Activated CD4-positive, alpha-beta T cell treated with anti-CD3 and anti-CD28 coated beads for 24 hours (primary cell): ENCODE data around the gene TAF11L13.
"Not testable (repeated sequence)": the region's sequence is repeated elsewhere in the genome, so short reads cannot be mapped to it uniquely, and the experiment has no call there.

Source experiments
- DNase-seq, 2 donors: peaks; one replicate each; pipeline ENCODE4 v3.0.0-alpha.2; 2020; ENCODE audit warnings: low read depth in 2 of 2

Gene TAF11L13

GRCh38 chr5:17631788-17632187 is at the start of gene TAF11L13:
TAF11L13 (plus strand) TSS chr5:17632088.
- not testable (repeated sequence) for DNase-seq

DNA sequence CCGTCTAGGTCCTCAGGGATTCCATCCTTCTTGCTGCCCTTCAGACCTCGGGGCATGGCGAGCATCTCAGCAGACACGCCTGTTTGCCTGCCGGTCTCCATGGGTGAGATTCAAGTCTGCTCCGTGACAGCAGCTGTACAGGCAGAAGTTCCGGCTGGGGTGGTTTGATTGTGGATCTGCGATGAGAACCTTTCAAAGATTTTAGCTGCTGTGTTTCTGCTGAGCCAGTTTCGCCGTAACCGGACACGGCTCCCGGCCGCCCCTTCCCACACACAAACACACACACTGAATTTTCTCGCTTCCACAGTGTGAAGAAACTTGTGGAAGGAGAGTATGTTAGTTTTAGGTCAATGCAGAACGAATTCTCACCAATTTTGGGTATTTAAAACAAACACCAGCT is 46.2 kb upstream of the TAF11L13 start, which contains the start of gene TAF11L7:
TAF11L7 (minus strand) TSS at position 101 of the 400 bp plus-strand sequence.
- DNase-seq, result not testable (repeated sequence)

- not testable (repeated sequence) for DNase-seq
Observed at GRCh38 chr5:17590860-17591259, 41.0 kb upstream of the TAF11L13 start, which contains the start of gene TAF11L8. TAF11L8 (minus strand) TSS chr5:17590960.

GRCh38 chr5:17594255-17594654 is 37.6 kb upstream of the TAF11L13 start, which contains the start of gene TAF11L9:
TAF11L9 (minus strand) TSS chr5:17594394.
- DNase-seq, result not testable (repeated sequence)

GRCh38 chr5:17597728-17598127 is 34.2 kb upstream of the TAF11L13 start, which contains the start of gene TAF11L10:
TAF11L10 (minus strand) TSS chr5:17597828.
- not testable (repeated sequence) for DNase-seq

GRCh38 chr5:17603880-17604279 is 28.0 kb upstream of the TAF11L13 start, which contains the start of gene TAF11L11:
TAF11L11 (plus strand) TSS chr5:17604183.
- DNase-seq, result not testable (repeated sequence)

DNA sequence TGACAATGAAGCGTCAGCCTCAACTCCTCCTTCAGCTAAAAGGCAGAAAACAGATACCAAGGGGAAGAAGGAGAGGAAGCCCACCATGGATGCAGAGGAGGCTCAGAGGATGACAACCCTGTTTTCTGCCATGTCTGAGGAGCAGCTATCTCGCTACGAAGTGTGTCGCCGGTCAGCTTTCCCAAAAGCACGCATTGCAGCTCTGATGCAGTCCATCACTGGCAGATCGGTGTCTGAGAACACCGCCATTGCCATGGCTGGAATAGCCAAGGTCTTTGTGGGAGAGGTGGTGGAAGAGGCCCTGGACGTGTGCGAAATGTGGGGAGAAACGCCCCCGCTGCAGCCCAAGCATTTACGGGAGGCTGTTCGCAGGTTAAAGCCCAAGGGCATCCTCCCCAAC is 26.9 kb upstream of the TAF11L13 start:
- no peak for DNase-seq

DNA sequence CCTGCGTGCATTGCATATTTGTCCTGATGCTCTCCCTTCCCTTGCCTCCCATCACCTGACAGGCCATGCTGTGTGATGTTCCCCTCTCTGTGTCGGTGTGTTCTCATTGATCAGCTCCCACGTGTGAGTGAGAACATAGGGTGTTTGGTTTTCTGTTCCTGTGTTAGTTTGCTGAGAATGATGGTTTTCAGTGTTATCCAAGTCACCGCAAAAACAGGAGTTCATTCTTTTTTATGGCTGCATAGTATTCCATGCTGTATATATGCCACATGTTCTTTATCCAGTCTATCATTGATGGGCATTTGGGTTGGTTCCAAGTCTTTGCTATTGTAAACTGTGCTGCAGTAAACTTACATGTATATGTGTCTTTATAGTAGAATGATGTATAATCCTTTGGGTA is 24.4 kb upstream of the TAF11L13 start:
- DNase-seq, result not testable (repeated sequence)

- not testable (repeated sequence) for DNase-seq
Observed at GRCh38 chr5:17610092-17610491, 21.8 kb upstream of the TAF11L13 start, which contains the start of gene TAF11L12. TAF11L12 (plus strand) TSS chr5:17610392.

DNA sequence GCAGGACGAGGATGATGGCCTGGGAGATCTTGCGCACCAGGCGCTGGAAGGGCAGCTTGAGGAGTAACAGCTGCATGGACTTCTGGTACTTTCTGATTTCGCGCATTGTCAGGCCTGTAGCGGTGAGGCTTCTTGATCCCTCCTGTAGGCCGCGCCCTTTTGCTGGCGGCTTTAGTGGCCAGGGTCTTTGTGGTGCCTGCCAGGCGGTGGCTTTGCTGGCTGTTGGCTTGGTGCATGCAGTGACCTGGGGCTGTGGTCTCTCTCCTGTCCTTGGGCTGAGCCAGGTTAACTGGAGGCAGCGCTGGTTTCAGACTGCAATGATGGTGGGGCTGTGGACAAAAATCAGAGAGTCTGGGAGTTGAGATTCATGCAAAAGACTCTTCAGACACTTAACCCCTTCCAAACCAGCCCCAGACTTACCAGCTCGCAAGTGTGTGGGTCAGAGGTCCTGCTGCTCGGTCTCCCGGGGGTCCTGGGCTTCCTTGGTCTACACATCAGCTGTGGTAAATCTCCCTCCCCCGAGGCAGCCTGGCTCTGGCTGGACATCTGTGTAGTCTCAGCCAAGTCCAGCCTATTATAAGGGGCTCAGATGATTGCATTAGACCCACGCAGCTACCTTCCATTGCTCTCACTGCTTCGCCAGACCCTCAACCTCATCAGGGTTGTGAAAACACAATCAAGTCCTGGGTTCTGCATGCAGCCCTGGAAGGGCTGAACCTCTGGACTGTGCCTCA is 16.8 kb upstream of the TAF11L13 start:
- DNase-seq, result no peak

- no peak for DNase-seq
Observed at GRCh38 chr5:17619354-17619753, 12.5 kb upstream of the TAF11L13 start.

DNA sequence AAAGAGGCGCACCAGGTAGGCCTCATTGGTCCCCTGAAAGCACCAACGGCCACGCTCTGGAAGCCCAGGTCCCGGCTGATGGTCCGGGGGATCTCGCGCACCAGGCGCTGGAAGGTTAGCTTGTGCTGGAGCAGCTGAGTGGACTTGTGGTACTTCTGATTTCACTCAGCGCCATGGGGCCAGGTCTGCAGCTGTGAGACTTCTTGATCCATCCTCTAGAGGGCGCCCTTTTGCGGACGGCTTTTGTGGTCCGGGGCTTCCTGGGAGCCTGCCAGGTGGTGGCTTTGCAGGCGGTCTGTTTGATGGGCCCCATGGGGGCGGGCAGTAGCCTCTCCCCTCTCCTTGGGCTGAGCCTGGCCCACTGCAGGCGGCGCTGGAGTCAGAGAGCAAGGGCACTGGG is 11.3 kb upstream of the TAF11L13 start:
- no peak for DNase-seq

GRCh38 chr5:17625686-17626085 is 6.2 kb upstream of the TAF11L13 start:
- DNase-seq, result no peak

DNA sequence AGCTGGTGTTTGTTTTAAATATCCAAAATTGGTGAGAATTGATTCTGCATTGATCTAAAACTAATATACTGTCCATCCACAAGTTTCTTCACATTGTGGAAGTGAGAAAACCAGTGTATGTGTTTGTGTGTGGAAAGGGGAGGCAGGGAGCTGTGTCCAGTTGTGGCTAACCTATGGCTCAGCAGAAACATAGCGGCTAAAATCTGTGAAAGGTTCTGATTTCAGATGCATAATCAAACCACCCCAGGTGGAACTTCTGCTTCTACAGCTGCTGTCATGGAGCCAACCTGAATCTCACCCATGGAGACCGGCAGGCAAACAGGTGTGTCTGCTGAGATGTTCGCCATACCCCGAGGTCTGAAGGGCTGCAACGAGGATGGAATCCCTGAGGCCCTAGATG is 2.3 kb downstream of the TAF11L13 start, which contains the start of gene TAF11L14:
TAF11L14 (plus strand) TSS at position 301 of the 400 bp plus-strand sequence.
- no peak for DNase-seq

- DNase-seq, result not testable (repeated sequence)
Observed at GRCh38 chr5:17649232-17649631, 17.3 kb downstream of the TAF11L13 start.

DNA sequence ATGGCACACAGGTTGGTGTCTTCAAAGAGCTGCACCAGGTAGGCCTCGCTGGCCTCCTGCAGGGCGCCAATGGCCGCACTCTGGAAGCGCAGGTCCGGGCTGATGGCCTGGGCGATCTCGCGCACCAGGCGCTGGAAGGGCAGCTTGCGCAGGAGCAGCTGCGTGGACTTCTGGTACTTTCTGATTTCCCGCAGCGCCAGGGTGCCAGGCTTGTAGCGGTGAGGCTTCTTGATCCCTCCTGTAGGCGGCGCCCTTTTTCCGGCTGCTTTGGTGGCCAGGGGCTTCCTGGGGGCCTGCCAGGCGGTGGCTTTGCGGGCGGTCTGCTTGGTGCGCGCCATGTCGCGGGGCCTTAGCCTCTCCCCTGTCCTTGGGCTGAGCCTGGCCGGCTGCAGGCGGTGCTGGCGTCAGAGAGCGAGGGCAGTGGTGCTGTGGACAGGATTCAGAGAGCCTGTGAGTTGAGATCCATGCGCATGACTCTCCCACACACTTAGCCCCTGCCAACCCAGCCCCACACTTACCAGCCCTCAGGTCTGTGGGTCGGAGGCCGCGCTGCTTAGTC is 23.4 kb downstream of the TAF11L13 start:
- not testable (repeated sequence) for DNase-seq

DNA sequence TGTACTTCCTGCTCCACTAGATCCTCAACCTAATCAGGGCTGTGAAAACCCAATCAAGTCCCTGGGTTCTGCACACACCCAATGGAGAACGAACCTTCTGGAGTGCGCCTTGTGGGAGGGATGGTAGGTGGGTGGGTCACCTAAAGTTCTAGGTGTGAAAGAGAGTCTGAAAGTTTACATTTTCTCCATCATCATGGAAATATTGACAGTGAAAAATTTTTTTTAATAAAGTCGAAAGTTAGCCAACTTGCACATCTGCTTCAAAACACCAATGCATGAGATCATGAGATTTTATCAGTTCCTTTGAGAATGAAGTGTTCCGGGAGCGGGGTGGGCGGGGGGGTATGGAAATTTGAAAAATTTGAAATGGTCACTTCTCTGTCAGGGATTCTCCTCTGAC is 24.0 kb downstream of the TAF11L13 start:
- no peak for DNase-seq

DNA sequence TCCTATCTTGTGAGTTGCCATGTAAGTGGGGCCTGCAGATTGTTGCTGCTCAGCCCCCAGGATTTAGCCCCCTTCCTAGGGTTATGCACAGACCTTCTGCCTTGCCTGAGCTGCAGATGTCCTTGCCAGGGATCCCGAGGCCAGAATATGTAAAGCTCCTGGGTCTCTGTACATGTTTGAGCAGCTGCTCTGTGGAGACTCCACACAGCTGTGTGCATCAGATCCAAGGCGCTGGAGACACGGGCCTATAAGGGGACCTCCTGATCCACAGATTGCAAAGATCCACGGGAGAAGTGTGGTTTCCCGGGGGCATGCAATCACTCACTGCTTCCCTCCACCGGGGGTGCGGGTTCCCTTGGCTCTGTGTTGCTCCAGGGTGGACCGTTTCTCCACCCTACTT is 31.3 kb downstream of the TAF11L13 start:
- DNase-seq, result no peak

DNA sequence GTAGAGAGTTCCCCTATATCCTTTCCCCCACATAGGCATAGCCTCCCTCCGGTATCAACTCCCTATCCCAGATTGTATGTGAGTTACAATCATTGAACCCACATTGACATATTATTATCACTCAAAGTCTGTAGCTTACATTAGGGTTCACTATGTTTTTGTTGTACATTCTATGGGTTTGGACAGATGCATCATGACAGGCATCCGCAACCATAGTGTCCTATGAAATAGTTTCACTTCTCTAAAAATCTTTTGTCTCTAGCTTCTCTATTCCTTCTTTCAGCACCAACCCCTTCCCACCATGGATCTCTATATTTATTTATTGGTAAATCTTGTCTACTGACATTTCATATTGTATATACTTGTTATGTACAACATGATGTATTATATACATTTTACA is 33.9 kb downstream of the TAF11L13 start:
- DNase-seq, result no peak

- DNase-seq, result no peak
Observed at GRCh38 chr5:17666726-17667235, 34.9 kb downstream of the TAF11L13 start.

GRCh38 chr5:17670353-17670752 is 38.5 kb downstream of the TAF11L13 start:
- no peak for DNase-seq

GRCh38 chr5:17678751-17679324 is 47.0 kb downstream of the TAF11L13 start:
- DNase-seq, result no peak
